GM21423 (cell line): ENCODE measurements around the gene LNPK.
"Not testable (repeated sequence)": the region's sequence is repeated elsewhere in the genome, so short reads cannot be mapped to it uniquely, and the experiment has no call there.

Experiments
- ATAC-seq: cut with Tn5 transposase; IDR thresholded peaks from one replicate; pipeline ENCODE4 v1.9.1; 2021; ENCODE audit warnings: mild to moderate bottlenecking, moderate library complexity; ENCODE audit not compliant: unreplicated experiment

LNPK gene, protein sequence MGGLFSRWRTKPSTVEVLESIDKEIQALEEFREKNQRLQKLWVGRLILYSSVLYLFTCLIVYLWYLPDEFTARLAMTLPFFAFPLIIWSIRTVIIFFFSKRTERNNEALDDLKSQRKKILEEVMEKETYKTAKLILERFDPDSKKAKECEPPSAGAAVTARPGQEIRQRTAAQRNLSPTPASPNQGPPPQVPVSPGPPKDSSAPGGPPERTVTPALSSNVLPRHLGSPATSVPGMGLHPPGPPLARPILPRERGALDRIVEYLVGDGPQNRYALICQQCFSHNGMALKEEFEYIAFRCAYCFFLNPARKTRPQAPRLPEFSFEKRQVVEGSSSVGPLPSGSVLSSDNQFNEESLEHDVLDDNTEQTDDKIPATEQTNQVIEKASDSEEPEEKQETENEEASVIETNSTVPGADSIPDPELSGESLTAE

DNA sequence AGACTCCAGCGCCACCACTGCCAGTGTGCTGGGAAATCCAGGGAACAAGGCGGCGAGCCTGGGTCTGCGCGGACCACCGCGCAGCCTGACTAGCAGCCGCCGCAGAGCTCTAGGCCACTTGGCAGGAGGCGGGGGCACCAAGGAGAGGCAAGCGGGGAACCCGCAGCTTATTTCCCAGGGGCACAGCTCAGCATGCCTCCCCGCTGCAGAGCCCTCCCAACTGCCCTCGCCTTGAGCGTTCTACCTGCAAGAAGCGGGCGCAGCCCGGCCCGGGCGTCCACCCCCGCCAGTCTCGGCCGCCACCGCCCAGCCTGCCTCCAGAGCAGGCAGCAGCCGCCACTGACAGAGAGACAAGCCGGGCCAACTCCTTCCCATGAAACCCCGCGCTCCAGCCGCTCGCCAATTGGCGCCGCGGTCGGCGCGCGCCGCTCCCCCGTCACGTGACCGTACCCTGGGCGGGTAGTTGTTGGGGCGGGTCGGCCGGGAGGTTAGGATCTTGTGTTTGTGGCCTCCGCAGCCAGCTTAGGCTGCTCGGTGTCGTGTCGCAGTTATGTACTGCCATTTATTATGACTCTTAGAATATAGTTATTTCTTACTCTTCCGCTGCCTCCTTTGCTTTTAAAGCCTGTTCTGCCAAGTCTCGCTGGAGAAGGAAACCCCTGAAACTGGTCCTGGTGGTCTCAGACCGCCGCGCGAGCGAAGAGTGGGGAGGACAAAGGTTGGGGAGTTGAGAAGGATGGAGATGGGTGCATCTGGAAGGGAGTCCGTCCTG, at the start of gene LNPK:
LNPK (minus strand) TSS at position 352 of the 772 bp plus-strand sequence. CDS start 6,683 bp downstream, outside the sequence.
- peak; percentile 92 for ATAC-seq

DNA sequence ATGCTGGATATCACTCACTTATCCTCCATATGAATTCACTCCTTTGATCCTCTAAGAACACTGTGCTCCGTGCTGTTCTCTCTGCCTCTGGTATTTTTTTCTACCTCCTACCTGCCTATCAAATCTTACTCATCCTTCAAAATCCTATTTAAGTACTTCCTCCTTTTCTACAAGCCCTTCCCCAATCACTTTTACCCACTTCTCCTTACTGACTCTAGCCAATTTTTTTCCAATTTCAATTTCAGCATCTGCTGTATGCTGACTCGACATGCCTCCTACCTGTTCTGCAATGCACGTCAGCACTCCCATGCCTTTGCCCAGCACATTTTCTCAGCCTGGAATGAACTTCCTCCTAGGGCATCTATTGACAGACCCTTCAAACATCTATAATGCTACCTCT, 37.3 kb upstream of the LNPK start:
- no peak for ATAC-seq

- ATAC-seq, result no peak
Measured at GRCh38 chr2:176038694-176039093, 36.6 kb upstream of the LNPK start.

DNA sequence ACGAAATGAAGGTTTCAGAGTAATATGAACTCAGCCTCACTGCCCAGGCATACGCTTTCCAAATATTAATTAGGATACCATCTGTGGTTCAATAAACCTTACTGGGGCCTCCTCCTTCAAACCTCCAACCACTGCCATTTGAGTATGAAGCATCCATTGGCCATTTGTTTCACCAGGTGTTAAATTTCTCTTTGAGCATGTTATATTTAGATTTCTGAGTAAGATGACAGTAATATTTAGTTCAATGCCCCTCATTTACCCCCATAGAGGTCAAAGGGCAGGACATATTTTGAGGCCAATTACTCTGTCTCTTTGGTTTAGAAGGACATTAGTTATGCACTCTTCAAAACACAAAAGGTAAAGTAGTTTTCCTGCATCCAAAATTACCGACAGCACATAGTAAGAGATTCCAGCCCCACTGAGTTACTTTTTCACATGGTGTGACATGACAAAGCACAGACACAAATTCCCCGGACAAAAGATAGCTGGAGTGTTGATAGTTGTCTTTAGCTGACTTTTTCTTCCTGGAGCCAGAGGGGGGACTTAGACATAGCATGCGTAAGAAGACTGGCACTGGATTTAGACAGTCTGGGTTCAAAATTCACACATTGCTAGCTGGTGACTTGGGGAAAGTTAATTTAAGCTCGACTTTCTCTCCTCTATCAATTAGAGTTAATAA, 33.1 kb upstream of the LNPK start:
- no peak for ATAC-seq

- ATAC-seq, result no peak
Measured at GRCh38 chr2:176027806-176028205, 25.7 kb upstream of the LNPK start.

- no peak for ATAC-seq
Measured at GRCh38 chr2:176025932-176026331, 23.9 kb upstream of the LNPK start.

GRCh38 chr2:176024083-176024482, 22.0 kb upstream of the LNPK start:
- no peak for ATAC-seq

DNA sequence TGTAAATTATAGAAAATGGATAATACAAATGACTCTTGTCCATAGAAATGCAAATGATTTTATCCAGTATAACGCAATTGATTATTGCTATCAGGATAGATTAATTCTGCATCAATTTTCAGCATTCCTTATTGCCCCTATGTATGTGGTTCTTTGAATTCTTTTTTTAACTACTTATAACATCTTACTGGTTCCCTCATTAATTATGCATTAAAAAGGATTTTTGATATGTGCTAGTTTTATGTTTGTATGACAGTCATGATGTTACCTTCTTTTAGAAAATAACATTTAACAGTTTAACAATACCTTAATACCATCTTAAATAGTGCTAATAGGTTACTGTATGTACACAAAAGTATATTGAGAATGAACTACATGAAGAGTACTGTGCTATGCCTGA, 20.0 kb upstream of the LNPK start:
- ATAC-seq, result no peak

DNA sequence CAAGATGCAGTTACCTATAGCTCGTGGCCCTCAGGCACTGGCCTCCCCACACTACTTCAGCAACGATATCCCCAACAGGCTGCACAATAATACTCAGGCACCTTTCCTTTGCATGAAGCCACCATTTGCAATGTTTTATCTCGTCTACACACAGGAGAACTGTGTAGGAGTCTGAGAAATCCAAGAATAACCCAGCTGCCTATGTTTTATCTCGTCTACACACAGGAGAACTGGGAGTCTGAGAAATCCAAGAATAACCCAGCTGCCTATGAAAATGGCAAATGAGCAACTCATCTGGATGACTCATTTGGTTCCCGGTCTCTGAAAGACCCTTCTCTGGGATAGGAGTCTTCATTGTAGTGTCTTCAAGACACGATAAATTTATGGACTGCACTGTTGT, 18.3 kb upstream of the LNPK start:
- ATAC-seq, result no peak

- no peak for ATAC-seq
Measured at GRCh38 chr2:176018708-176019107, 16.6 kb upstream of the LNPK start.

- no peak for ATAC-seq
Measured at GRCh38 chr2:176009445-176009844, 7.4 kb upstream of the LNPK start.

GRCh38 chr2:176004934-176005333, 2.9 kb upstream of the LNPK start:
- no peak for ATAC-seq

DNA sequence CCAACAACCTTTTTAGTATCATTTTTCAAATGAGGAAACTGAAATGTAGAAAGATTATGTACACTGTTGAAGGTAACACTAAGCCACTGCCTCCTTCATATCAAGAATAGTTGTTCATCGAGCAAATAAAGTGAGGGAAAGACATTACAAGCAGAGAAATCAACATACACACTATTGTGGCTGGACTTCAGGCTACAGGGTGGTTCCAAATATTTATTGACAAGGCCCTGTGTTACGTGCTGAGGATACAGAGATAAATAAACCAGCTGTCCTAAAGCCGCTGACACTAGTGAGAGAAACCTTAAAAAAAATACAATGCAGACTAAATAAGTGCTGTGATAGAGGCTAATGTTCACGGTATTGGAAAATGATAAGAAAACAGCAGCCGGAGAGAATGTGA, 1.9 kb upstream of the LNPK start:
- ATAC-seq, result no peak

DNA sequence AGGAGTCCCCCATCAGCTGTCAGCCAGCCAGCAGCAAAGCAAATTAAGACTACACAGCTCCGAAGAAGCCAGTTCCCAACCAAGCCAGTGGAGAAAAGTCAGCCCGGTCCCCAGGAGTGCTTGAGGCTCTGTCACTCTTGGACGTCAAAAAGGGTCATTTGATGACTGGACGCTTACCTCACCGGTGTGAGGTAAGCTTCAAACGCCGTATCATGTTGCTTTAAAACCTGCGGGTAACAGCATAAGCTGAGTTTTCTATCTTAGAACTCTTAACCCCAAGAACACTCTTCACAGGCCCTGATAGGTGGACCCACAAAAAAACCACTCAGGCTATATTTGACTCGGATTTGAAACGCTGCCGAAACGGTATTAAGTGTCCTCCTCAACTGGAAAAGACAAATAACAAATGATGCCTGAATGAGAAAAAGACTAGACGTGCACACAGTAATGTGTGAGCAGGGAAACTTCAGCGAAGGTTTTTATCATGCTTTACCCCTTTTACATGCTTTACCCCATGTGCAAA, 682 bp upstream of the LNPK start:
- ATAC-seq, result peak; percentile 5

DNA sequence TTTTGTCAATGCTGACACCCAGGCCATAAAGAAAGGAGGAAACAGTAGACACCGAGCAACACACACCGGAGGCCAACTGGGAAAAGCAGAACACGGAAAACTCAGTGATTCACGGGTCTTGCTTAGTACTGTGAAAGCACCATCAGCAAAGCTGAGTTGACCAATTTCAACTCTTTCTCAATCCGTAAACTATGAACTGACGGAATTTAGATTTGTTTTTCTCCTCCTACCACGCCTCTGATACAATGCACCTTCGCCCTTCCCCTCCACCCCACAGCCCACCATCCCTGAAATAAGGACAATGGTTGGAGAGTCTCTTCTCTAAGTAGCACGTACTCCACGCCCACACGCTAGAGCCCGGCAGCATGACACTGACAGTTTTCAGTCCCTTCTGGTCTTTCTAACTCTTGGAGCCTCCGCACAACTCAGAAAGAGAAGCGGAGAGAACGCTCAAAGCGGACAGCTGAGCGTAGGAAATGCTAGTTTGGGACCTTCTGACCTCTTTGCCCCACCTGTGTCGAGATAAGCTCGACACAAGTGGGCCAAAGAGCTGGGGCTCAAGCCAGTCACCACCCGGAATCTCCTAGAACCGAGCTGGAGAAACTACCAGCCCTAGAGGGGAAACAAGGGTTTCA, 669 bp downstream of the LNPK start:
- peak; percentile 42 for ATAC-seq

- no peak for ATAC-seq
Measured at GRCh38 chr2:175999283-175999819, 2.7 kb downstream of the LNPK start.

GRCh38 chr2:175990099-175990498, 12.0 kb downstream of the LNPK start:
- ATAC-seq, result no peak

DNA sequence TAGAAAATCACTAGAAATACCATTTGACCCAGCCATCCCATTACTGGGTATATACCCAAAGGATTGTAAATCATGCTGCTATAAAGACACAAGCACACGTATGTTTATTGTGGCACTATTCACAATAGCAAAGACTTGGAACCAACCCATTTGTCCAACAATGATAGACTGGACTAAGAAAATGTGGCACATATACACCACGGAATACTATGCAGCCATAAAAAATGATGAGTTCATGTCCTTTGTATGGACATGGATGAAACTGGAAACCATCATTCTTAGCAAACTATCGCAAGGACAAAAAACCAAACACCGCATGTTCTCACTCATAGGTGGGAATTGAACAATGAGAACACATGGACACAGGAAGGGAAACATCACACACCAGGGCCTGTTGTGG, 14.9 kb downstream of the LNPK start:
- not testable (repeated sequence) for ATAC-seq

DNA sequence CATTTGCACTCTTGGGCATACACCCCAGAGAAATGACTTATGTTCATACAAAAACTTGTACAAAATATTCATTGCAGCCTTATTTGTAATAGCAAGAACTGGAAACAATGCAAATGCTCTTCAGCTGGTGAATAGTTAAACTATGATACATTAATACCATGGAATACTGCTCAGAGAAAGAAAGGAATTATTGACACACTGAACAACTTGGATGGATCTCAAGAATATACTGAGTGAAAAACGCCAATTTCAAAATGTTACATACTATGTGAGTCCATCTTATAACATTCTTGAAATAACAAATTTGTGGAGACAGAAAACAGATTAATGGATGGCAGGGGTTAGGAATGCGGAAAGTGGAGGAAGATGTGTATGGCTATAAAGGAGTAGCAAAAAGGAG, 17.2 kb downstream of the LNPK start:
- ATAC-seq, result no peak

- ATAC-seq, result no peak
Measured at GRCh38 chr2:175981551-175981950, 20.5 kb downstream of the LNPK start.
